OCI-M2 (cell line): ENCODE measurements around the gene THBS4.
"Not testable (repeated sequence)": the region's sequence is repeated elsewhere in the genome, so short reads cannot be mapped to it uniquely, and the experiment has no call there.

Experiments
- DNase-seq: peaks from one replicate; lab custom pipeline; 2025; ENCODE audit not compliant: unreplicated experiment; lab: John Stamatoyannopoulos, UW

THBS4 gene

GRCh38 chr5:80072103-80073073 lies 37.2 kb downstream of the THBS4 start:
- DNase-seq, result no peak

- DNase-seq, result no peak
These were observed 41.2 kb downstream of the THBS4 start for GRCh38 chr5:80076131-80077050.

GRCh38 chr5:80077051-80077714 lies 42.0 kb downstream of the THBS4 start:
- no peak for DNase-seq

- DNase-seq, result no peak
These were observed 43.8 kb downstream of the THBS4 start for GRCh38 chr5:80078921-80079320.

GRCh38 chr5:80082281-80082680 lies 47.1 kb downstream of the THBS4 start:
- DNase-seq, result no peak

GRCh38 chr5:80082731-80083100 lies 47.6 kb downstream of the THBS4 start:
- DNase-seq, result no peak

- DNase-seq, result no peak
These were observed 48.1 kb downstream of the THBS4 start for GRCh38 chr5:80083101-80083890.

- no peak for DNase-seq
These were observed 55.7 kb downstream of the THBS4 start for GRCh38 chr5:80090884-80091166.

- not testable (repeated sequence) for DNase-seq
These were observed 56.6 kb downstream of the THBS4 start for GRCh38 chr5:80091792-80092192.

GRCh38 chr5:80092486-80093107 lies 57.4 kb downstream of the THBS4 start:
- DNase-seq, result no peak

- no peak for DNase-seq
These were observed 58.6 kb downstream of the THBS4 start for GRCh38 chr5:80093796-80094195.

GRCh38 chr5:80094236-80094738 lies 59.1 kb downstream of the THBS4 start:
- no peak for DNase-seq

GRCh38 chr5:80097451-80097850 lies 62.3 kb downstream of the THBS4 start:
- no peak for DNase-seq

GRCh38 chr5:80101993-80102392 lies 66.8 kb downstream of the THBS4 start:
- DNase-seq, result no peak

- no peak for DNase-seq
These were observed 68.2 kb downstream of the THBS4 start for GRCh38 chr5:80103371-80103770.

- no peak for DNase-seq
These were observed 70.7 kb downstream of the THBS4 start for GRCh38 chr5:80105698-80106439.

- DNase-seq, result no peak
These were observed 71.8 kb downstream of the THBS4 start for GRCh38 chr5:80106916-80107315.

- no peak for DNase-seq
These were observed 74.7 kb downstream of the THBS4 start for GRCh38 chr5:80109646-80110478.
